HepG2 (cell line): ENCODE data around the gene PIK3R5. TPM values are rescaled to one million over a fixed set of nuclear protein-coding genes. Genes with fewer than 3 reads are reported as not detected.

Experiments used
- ATAC-seq: fragments of 200-7000 bp; cut with Tn5 transposase; 3 replicates; pipeline ENCODE4 v1.9.1; 2020; ENCODE audit warnings: mild to moderate bottlenecking, moderate library complexity
- BruUV-seq: library from RNA; stranded (reverse); fragments of 400-500 nt; replicated peaks from 2 replicates; lab custom pipeline; 2021; lab: Mats Ljungman, UMichigan
- CTCF ChIA-PET: fragments of 300-600 bp; formaldehyde crosslinking; extraction: SDS; loops from one replicate; lab custom pipeline; 2021; ENCODE audit warnings: low total read pairs, inconsistent platforms, low intra/inter-chr PET ratio; lab: Yijun Ruan, JAX
- POLR2A ChIA-PET: fragments of 350-600 bp; sonication (Branson Sonifier 250); formaldehyde crosslinking; loops from one replicate; lab custom pipeline; 2020; ENCODE audit warnings: antibody characterized with exemption, inconsistent platforms; lab: Yijun Ruan, JAX
- DNase-seq: peaks from one replicate; pipeline ENCODE4 v3.0.0-alpha.2; 2015; ENCODE audit warnings: low spot score
- FAIRE-seq: peaks from 3 replicates; lab custom pipeline; 2011; peaks lifted over from hg19 to GRCh38; lab: Jason Lieb, UNC
- H2AFZ ChIP-seq: one replicate; pipeline ENCODE4 v1.6.1; 2011; ENCODE audit warnings: low read length, inconsistent platforms
- H3K27ac ChIP-seq: fragments of 300-600 bp; 3 replicates; pipeline ENCODE4 v1.8.0; 2011; ENCODE audit warnings: mixed run types, mild to moderate bottlenecking, mixed read lengths, low read length, inconsistent platforms; ENCODE audit not compliant: insufficient read depth; ENCODE audit errors: extremely low read length
- H3K27me3 ChIP-seq, 2 experiments: fragments of 200-600 bp in 1 of 2; 2 replicates in 1 of 2; 3 replicates in 1 of 2; pipeline versions ENCODE4 v1.6.0 to v1.8.0; 2011; ENCODE audit warnings: low read length in 2 of 2, mild to moderate bottlenecking in 2 of 2, moderate library complexity in 2 of 2, inconsistent platforms in 1 of 2; ENCODE audit not compliant: insufficient read depth in 2 of 2, control insufficient read depth in 1 of 2
- H3K36me3 ChIP-seq, 2 experiments: fragments of 200-600 bp in 1 of 2; replicated peaks in 1 of 2; 2 replicates in 1 of 2; 3 replicates in 1 of 2; pipeline versions ENCODE4 v1.5.1 to v1.8.0; 2011; ENCODE audit warnings: low read length in 2 of 2, inconsistent platforms in 1 of 2; ENCODE audit not compliant: insufficient read depth in 2 of 2, control insufficient read depth in 1 of 2
- H3K4me1 ChIP-seq: 2 replicates; pipeline ENCODE4 v1.5.1; 2012; ENCODE audit warnings: low read length, inconsistent platforms; ENCODE audit not compliant: insufficient read depth
- H3K4me2 ChIP-seq: 2 replicates; pipeline ENCODE4 v1.6.0; 2011; ENCODE audit warnings: low read depth, low read length, inconsistent platforms
- H3K4me3 ChIP-seq, 3 experiments: fragments of 200-600 bp in 1 of 3; sonication (generic), shearing (Covaris generic) in 1 of 3; replicated peaks in 1 of 3; 2 replicates each; pipeline ENCODE4 v1.5.1; 2011 to 2016; ENCODE audit warnings: low read length in 3 of 3, inconsistent platforms in 2 of 3, low read depth in 2 of 3, mild to moderate bottlenecking in 2 of 3, control low read depth in 1 of 3, mixed read lengths in 1 of 3; ENCODE audit not compliant: insufficient read depth in 1 of 3
- H3K79me2 ChIP-seq: one replicate; pipeline ENCODE4 v1.6.1; 2011; ENCODE audit warnings: low read length, inconsistent platforms; ENCODE audit not compliant: insufficient read depth
- H3K9ac ChIP-seq: 2 replicates; pipeline ENCODE4 v1.6.0; 2011; ENCODE audit warnings: mild to moderate bottlenecking, low read depth, low read length, inconsistent platforms; ENCODE audit not compliant: insufficient read depth
- H3K9me3 ChIP-seq: 2 replicates; pipeline ENCODE4 v1.5.1; 2012; ENCODE audit warnings: mild to moderate bottlenecking, low read length
- H4K20me1 ChIP-seq: 2 replicates; pipeline ENCODE4 v1.6.0; 2011; ENCODE audit warnings: inconsistent platforms, mild to moderate bottlenecking, low read length, moderate library complexity; ENCODE audit not compliant: insufficient read depth
- MZF1 ChIP-seq: sonication (generic); formaldehyde crosslinking; IDR thresholded peaks from 2 replicates; pipeline ENCODE4 v1.8.1; 2023; ENCODE audit warnings: mild to moderate bottlenecking, missing genetic modification reagents, borderline replicate concordance
- TGIF2 ChIP-seq: IDR thresholded peaks from 2 replicates; pipeline ENCODE4 v1.6.1; 2016; ENCODE audit warnings: control low read depth, missing compliant biosample characterization
- ZFP36L2 ChIP-seq: sonication (generic); formaldehyde crosslinking; IDR thresholded peaks from 2 replicates; pipeline ENCODE4 v1.4.0; 2020; ENCODE audit warnings: missing genetic modification reagents
- ZNF260 ChIP-seq: sonication (generic); formaldehyde crosslinking; IDR thresholded peaks from 2 replicates; pipeline ENCODE4 v1.4.0; 2020; ENCODE audit warnings: missing genetic modification reagents, low read depth, mild to moderate bottlenecking, borderline replicate concordance
- ZNF33A ChIP-seq: sonication (generic); formaldehyde crosslinking; IDR thresholded peaks from 2 replicates; pipeline ENCODE4 v1.5.1; 2020; ENCODE audit warnings: missing genetic modification reagents, mild to moderate bottlenecking, moderate library complexity, borderline replicate concordance
- ZNF615 ChIP-seq: sonication (generic); formaldehyde crosslinking; IDR thresholded peaks from 2 replicates; pipeline ENCODE4 v1.5.0; 2020; ENCODE audit warnings: mild to moderate bottlenecking, missing genetic modification reagents, borderline replicate concordance
- ZNF674 ChIP-seq: sonication (generic); formaldehyde crosslinking; IDR thresholded peaks from 2 replicates; pipeline ENCODE4 v1.5.0; 2020; ENCODE audit warnings: low read depth, mild to moderate bottlenecking, missing genetic modification reagents
- WGBS: methylation state at CpG from one replicate; pipeline ENCODE4 v1.1.6; 2017; ENCODE audit warnings: low lambda C conversion rate; 5-methylcytosine and 5-hydroxymethylcytosine counted together
- in situ Hi-C: cut with HindIII; loops from 2 replicates; pipeline ENCODE4 v1.10.0; 2017; ENCODE audit warnings: low pct_unique_long_range_greater_than_20kb; ENCODE audit not compliant: extremely low pct_ligation_motif_present
- intact Hi-C: fragments of 100-400 bp; cut with micrococcal nuclease; formaldehyde crosslinking; loops from one replicate; pipeline ENCODE4 v1.10.0; 2022; ENCODE audit not compliant: unreplicated experiment
- polyA plus RNA-seq, 8 experiments: library from polyadenylated mRNA; depleted of rRNA in 3 of 8; stranded (reverse) in 7 of 8; unstranded in 1 of 8; fragments of >200 nt; fragmentation: Illumina TruSeq in 4 of 8; extraction: Trizol in 4 of 8; gene quantifications; 2 replicates each; pipeline versions ENCODE4 v1.2.1 to v1.2.3, GENCODE V29; 2011 to 2016; ENCODE audit warnings: low read depth in 4 of 8, missing spikeins in 1 of 8, mixed read lengths in 1 of 8; ENCODE audit not compliant: insufficient read depth in 1 of 8
- total RNA-seq, 5 experiments: library from RNA; depleted of rRNA; stranded (reverse); fragments of >200 nt; fragmentation: Illumina TruSeq; extraction: Trizol; gene quantifications; 2 replicates each; pipeline ENCODE4 v1.2.3, GENCODE V29; 2016; ENCODE audit warnings: low read depth in 1 of 5
- TF ChIP-seq, protein P1 (sequence below): sonication (generic); formaldehyde crosslinking; IDR thresholded peaks from 2 replicates; pipeline ENCODE4 v1.8.0; 2022; ENCODE audit warnings: missing genetic modification reagents, mild to moderate bottlenecking, borderline replicate concordance
- TF ChIP-seq, protein P2 (sequence below): sonication (generic); formaldehyde crosslinking; IDR thresholded peaks from 2 replicates; pipeline ENCODE4 v1.9.0; 2022; ENCODE audit warnings: low read depth, missing genetic modification reagents

PIK3R5 gene
- total and polyA plus RNA-seq, 2 of the 13 experiments (the other 11 are each of a cell fraction or from before 2014, with no cell fraction given) = not detected

DNA sequence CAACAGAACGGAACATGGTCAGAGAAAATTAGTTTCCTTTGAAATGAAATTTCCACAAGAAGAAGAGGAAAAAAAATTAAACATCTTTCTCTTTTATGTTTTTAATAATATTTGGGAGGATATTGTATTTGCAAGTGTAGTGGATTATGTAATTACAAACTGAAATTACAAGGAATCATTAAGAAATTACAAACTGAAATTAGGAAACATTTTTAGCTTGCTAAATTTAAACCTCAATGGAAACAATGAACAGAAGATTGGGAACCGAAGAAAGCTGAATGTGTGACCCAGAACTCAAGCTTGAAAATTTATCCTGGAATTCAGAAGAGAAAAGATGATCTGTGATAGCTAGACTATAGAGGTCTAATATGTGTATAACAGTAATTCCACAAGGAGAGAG is 4.4 kb upstream of the PIK3R5 start:
- no peak overlapping the region for H2AFZ ChIP-seq
- TF ChIP-seq ZNF260 = no peak
- no peak for TF ChIP-seq ZFP36L2 (CRISPR knock-in tag)
- no peak for TF ChIP-seq ZNF33A
- no peak for TF ChIP-seq ZNF674 (CRISPR knock-in tag)
- TF ChIP-seq, protein P1, sequence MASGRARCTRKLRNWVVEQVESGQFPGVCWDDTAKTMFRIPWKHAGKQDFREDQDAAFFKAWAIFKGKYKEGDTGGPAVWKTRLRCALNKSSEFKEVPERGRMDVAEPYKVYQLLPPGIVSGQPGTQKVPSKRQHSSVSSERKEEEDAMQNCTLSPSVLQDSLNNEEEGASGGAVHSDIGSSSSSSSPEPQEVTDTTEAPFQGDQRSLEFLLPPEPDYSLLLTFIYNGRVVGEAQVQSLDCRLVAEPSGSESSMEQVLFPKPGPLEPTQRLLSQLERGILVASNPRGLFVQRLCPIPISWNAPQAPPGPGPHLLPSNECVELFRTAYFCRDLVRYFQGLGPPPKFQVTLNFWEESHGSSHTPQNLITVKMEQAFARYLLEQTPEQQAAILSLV = no peak
- TF ChIP-seq MZF1 (CRISPR knock-in tag) = no peak
- TF ChIP-seq ZNF615 (CRISPR knock-in tag) = no peak
- TF ChIP-seq TGIF2 = no peak
- TF ChIP-seq, protein P2, sequence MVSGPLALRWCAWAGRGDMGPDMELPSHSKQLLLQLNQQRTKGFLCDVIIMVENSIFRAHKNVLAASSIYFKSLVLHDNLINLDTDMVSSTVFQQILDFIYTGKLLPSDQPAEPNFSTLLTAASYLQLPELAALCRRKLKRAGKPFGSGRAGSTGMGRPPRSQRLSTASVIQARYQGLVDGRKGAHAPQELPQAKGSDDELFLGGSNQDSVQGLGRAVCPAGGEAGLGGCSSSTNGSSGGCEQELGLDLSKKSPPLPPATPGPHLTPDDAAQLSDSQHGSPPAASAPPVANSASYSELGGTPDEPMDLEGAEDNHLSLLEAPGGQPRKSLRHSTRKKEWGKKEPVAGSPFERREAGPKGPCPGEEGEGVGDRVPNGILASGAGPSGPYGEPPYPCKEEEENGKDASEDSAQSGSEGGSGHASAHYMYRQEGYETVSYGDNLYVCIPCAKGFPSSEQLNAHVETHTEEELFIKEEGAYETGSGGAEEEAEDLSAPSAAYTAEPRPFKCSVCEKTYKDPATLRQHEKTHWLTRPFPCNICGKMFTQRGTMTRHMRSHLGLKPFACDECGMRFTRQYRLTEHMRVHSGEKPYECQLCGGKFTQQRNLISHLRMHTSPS (CRISPR knock-in tag) = no peak
- H3K9ac ChIP-seq = no peak overlapping the region
- ChIA-PET CTCF (no interaction called here), POLR2A (no interaction called here)
- no peak for DNase-seq
- H3K9me3 ChIP-seq = no peaks in the 10 kb centered on the region
- no peak for FAIRE-seq
- H4K20me1 ChIP-seq = no peaks in the 10 kb centered on the region
- in situ Hi-C loops = no loop called here
- H3K36me3 ChIP-seq = no peaks in the 10 kb centered on the region
- no peak overlapping the region for H3K27ac ChIP-seq
- H3K4me1 ChIP-seq = no peaks in the 10 kb centered on the region
- no peak for ATAC-seq
- 2% methylated on average over 2 of the region's 2 CpGs for WGBS
- intact Hi-C loops = no loop called here
- H3K4me3 ChIP-seq = no peak overlapping the region
- no peaks in the 10 kb centered on the region for H3K79me2 ChIP-seq
- H3K27me3 ChIP-seq = no peaks in the 10 kb centered on the region
- H3K4me2 ChIP-seq = no peak overlapping the region
- no TSS peak for BruUV-seq
